WTC11 (cell line): ENCODE measurements around the gene TRIM26. TPM values are rescaled to one million over a fixed set of nuclear protein-coding genes. Genes with fewer than 3 reads are reported as not detected.

ENCODE experiments used
- ATAC-seq: fragments of 200-7000 bp; cut with Tn5 transposase; 2 replicates; pipeline ENCODE4 v1.10.0; 2021; ENCODE audit warnings: mild to moderate bottlenecking, moderate library complexity
- CTCF ChIA-PET: fragments of 300-600 bp; sonication (Branson Sonifier 250); formaldehyde crosslinking; loops from one replicate; lab custom pipeline; 2021; ENCODE audit warnings: antibody characterized with exemption; lab: Charles Lee
- POLR2A ChIA-PET: fragments of 350-600 bp; sonication (Branson Sonifier 250); formaldehyde crosslinking; loops from one replicate; lab custom pipeline; 2021; ENCODE audit warnings: antibody characterized with exemption; lab: Charles Lee
- DNase-seq: peaks from one replicate; pipeline ENCODE4 v3.0.0; 2021; ENCODE audit warnings: low spot score
- H3K27ac Mint-ChIP-seq: 2 replicates; pipeline ENCODE4 v1.8.0; 2021; ENCODE audit warnings: mixed read lengths
- H3K27me3 Mint-ChIP-seq: 2 replicates; pipeline ENCODE4 v1.8.0; 2021; ENCODE audit warnings: low read depth, mild to moderate bottlenecking, moderate library complexity, mixed read lengths
- H3K36me3 Mint-ChIP-seq: 2 replicates; pipeline ENCODE4 v1.8.0; 2021; ENCODE audit warnings: mixed read lengths
- H3K4me1 Mint-ChIP-seq: 2 replicates; pipeline ENCODE4 v1.8.0; 2022; ENCODE audit warnings: mixed read lengths
- H3K4me3 Mint-ChIP-seq: 2 replicates; pipeline ENCODE4 v1.8.0; 2021; ENCODE audit warnings: mild to moderate bottlenecking, moderate library complexity, mixed read lengths
- H3K9me3 Mint-ChIP-seq: 2 replicates; pipeline ENCODE4 v1.8.0; 2021; ENCODE audit warnings: mixed read lengths
- CREM ChIP-seq: sonication (generic); formaldehyde crosslinking; IDR thresholded peaks from 2 replicates; pipeline ENCODE4 v1.8.1; 2022; ENCODE audit warnings: mild to moderate bottlenecking, missing genetic modification reagents, moderate library complexity
- ETV6 ChIP-seq: sonication (generic); formaldehyde crosslinking; IDR thresholded peaks from 2 replicates; pipeline ENCODE4 v1.8.1; 2022; ENCODE audit warnings: mild to moderate bottlenecking, missing genetic modification reagents
- IRF2 ChIP-seq: sonication (generic); formaldehyde crosslinking; IDR thresholded peaks from 2 replicates; pipeline ENCODE4 v1.8.0; 2022; ENCODE audit warnings: low read depth, missing genetic modification reagents, borderline replicate concordance
- JUN ChIP-seq: sonication (generic); formaldehyde crosslinking; IDR thresholded peaks from 2 replicates; pipeline ENCODE4 v1.8.0; 2023; ENCODE audit warnings: mild to moderate bottlenecking, missing genetic modification reagents
- NFYB ChIP-seq: sonication (generic); formaldehyde crosslinking; conservative IDR thresholded peaks from 2 replicates; pipeline ENCODE4 v1.8.0; 2022; ENCODE audit warnings: low read depth, missing genetic modification reagents
- NR1H2 ChIP-seq: sonication (generic); formaldehyde crosslinking; IDR thresholded peaks from 2 replicates; pipeline ENCODE4 v1.9.0; 2021; ENCODE audit warnings: mild to moderate bottlenecking, moderate library complexity, missing genetic modification reagents
- SMAD3 ChIP-seq: sonication (generic); formaldehyde crosslinking; IDR thresholded peaks from 2 replicates; pipeline ENCODE4 v1.8.0; 2022; ENCODE audit warnings: missing genetic modification reagents, mild to moderate bottlenecking, borderline replicate concordance
- TCF7 ChIP-seq: sonication (generic); formaldehyde crosslinking; IDR thresholded peaks from 2 replicates; pipeline ENCODE4 v1.8.0; 2022; ENCODE audit warnings: mild to moderate bottlenecking, low read depth, missing genetic modification reagents, moderate library complexity
- ZBTB21 ChIP-seq: sonication (generic); formaldehyde crosslinking; IDR thresholded peaks from 2 replicates; pipeline ENCODE4 v1.8.1; 2023; ENCODE audit warnings: mild to moderate bottlenecking, missing genetic modification reagents, borderline replicate concordance
- ZNF121 ChIP-seq: sonication (generic); formaldehyde crosslinking; IDR thresholded peaks from 2 replicates; pipeline ENCODE4 v1.8.0; 2023; ENCODE audit warnings: missing genetic modification reagents
- ZNF317 ChIP-seq: sonication (generic); formaldehyde crosslinking; IDR thresholded peaks from 2 replicates; pipeline ENCODE4 v1.8.1; 2023; ENCODE audit warnings: low read depth, mild to moderate bottlenecking, moderate library complexity, missing genetic modification reagents, borderline replicate concordance
- ZNF423 ChIP-seq: fragments of 250-450 bp; sonication (Bioruptor Pico); IDR thresholded peaks from 2 replicates; pipeline ENCODE4 v2.1.2; 2022; ENCODE audit warnings: mild to moderate bottlenecking, moderate library complexity
- ZNF671 ChIP-seq: fragments of 250-450 bp; sonication (Bioruptor Pico); IDR thresholded peaks from 2 replicates; pipeline ENCODE4 v1.8.0; 2021; ENCODE audit warnings: mild to moderate bottlenecking
- total RNA-seq: library from RNA; stranded (reverse); gene quantifications from 3 replicates; pipeline ENCODE4 v1.2.3, GENCODE V29; 2021
- TF ChIP-seq, protein P1 (sequence below): fragments of 250-450 bp; sonication (Bioruptor Pico); IDR thresholded peaks from 2 replicates; pipeline ENCODE4 v1.9.0; 2021; ENCODE audit warnings: mild to moderate bottlenecking
- TF ChIP-seq, protein P2 (sequence below): sonication (generic); formaldehyde crosslinking; conservative IDR thresholded peaks from 2 replicates; pipeline ENCODE4 v1.8.1; 2022; ENCODE audit warnings: mild to moderate bottlenecking, missing genetic modification reagents
- TF ChIP-seq, protein P3 (sequence below): fragments of 250-450 bp; sonication (Bioruptor Pico); IDR thresholded peaks from 2 replicates; pipeline ENCODE4 v1.8.0; 2021; ENCODE audit warnings: mild to moderate bottlenecking
- TF ChIP-seq, protein P4 (sequence below): sonication (generic); formaldehyde crosslinking; IDR thresholded peaks from 2 replicates; pipeline ENCODE4 v1.8.0; 2022; ENCODE audit warnings: mild to moderate bottlenecking, missing genetic modification reagents
- TF ChIP-seq, protein P5 (sequence below): sonication (generic); formaldehyde crosslinking; IDR thresholded peaks from 2 replicates; pipeline ENCODE4 v1.8.1; 2022; ENCODE audit warnings: low read depth, mild to moderate bottlenecking, moderate library complexity, missing genetic modification reagents, borderline replicate concordance
- TF ChIP-seq, protein P6 (sequence below): sonication (generic); formaldehyde crosslinking; IDR thresholded peaks from 2 replicates; pipeline ENCODE4 v1.8.0; 2023; ENCODE audit warnings: missing genetic modification reagents
- TF ChIP-seq, protein P7 (sequence below): sonication (generic); formaldehyde crosslinking; IDR thresholded peaks from 2 replicates; pipeline ENCODE4 v1.8.1; 2023; ENCODE audit warnings: mild to moderate bottlenecking, missing genetic modification reagents

TRIM26 gene
- total RNA-seq, 1 experiment from 2014 or later, result 27.7 TPM

DNA sequence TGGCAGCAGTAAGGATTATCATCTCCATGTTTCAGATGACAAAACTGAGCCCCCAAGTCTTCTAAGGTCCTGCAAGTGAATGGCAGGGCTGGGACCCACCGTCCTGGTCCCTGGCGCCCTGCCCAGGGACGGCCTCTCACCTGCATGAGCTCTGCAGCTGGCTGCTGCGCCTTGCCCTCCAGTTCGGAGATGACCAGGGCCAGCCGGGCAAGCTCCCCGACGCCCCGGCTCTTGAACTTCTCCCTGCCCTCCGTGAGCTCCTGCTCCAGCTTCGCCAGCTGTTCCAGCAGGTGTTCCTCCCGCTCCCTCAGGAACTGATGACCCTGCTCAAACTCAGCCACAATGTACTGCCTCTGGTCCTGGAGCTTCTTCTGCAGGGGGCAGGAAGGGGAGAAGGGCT lies 16.8 kb downstream of the TRIM26 start:
- peaks cover 12% of the 10 kb centered on the region for H3K4me1 Mint-ChIP-seq
- ChIA-PET POLR2A (no interaction called here), CTCF (interaction anchor here (0.7 to 1.1 kb wide), 2 partner anchors 22 to 94 kb away, joined by 3 to 4 read pairs; no protein-coding TSS in a partner anchor)
- DNase-seq, result no peak
- H3K36me3 Mint-ChIP-seq, result peaks cover 45% of the 10 kb centered on the region
- no peaks in the 10 kb centered on the region for H3K9me3 Mint-ChIP-seq
- no peaks in the 10 kb centered on the region for H3K27me3 Mint-ChIP-seq
- TF ChIP-seq ZBTB21 (no peak), NR1H2 (CRISPR knock-in tag) (no peak)
- no peak overlapping the region for H3K27ac Mint-ChIP-seq
- H3K4me3 Mint-ChIP-seq, result no peak overlapping the region
- ATAC-seq, result no peak

DNA sequence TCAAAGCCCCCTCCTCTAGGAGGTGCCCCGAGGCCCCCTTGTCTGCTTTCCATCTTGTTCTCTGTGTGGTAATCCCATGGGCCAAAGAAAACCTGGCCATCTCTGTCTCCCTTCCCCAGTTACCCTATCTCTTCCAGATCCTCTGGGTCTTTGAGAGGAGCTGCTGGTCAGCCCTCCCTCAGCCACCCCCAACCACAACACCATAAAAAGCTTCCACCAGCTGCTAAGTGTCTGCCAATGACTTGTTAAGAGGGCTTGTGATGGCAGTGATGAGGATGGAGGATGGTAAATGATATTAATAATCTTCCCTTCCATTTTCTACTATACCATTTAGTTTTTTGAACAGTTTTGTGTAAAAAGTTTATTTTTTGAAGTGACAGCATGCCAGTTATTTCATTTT lies 17.3 kb downstream of the TRIM26 start:
- ATAC-seq (no peak), DNase-seq (no peak)
- ChIA-PET POLR2A (no interaction called here), CTCF (interaction anchor here (0.7 to 1.4 kb wide), 2 partner anchors 23 to 25 kb away, joined by 3 to 4 read pairs; no protein-coding TSS in a partner anchor)
- Mint-ChIP-seq H3K27ac (no peak overlapping the region), H3K27me3 (no peaks in the 10 kb centered on the region), H3K9me3 (no peaks in the 10 kb centered on the region), H3K4me3 (no peak overlapping the region), H3K36me3 (peaks cover 44% of the 10 kb centered on the region), H3K4me1 (peaks cover 8% of the 10 kb centered on the region)
- no peak for TF ChIP-seq ZNF121 (CRISPR knock-in tag)
- no peak for TF ChIP-seq ZNF317
- TF ChIP-seq, protein P1, sequence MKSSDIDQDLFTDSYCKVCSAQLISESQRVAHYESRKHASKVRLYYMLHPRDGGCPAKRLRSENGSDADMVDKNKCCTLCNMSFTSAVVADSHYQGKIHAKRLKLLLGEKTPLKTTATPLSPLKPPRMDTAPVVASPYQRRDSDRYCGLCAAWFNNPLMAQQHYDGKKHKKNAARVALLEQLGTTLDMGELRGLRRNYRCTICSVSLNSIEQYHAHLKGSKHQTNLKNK, result no peak
- TF ChIP-seq, protein P2, sequence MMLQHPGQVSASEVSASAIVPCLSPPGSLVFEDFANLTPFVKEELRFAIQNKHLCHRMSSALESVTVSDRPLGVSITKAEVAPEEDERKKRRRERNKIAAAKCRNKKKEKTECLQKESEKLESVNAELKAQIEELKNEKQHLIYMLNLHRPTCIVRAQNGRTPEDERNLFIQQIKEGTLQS (CRISPR knock-in tag), result no peak
- TF ChIP-seq, protein P3, sequence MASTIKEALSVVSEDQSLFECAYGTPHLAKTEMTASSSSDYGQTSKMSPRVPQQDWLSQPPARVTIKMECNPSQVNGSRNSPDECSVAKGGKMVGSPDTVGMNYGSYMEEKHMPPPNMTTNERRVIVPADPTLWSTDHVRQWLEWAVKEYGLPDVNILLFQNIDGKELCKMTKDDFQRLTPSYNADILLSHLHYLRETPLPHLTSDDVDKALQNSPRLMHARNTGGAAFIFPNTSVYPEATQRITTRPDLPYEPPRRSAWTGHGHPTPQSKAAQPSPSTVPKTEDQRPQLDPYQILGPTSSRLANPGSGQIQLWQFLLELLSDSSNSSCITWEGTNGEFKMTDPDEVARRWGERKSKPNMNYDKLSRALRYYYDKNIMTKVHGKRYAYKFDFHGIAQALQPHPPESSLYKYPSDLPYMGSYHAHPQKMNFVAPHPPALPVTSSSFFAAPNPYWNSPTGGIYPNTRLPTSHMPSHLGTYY (CRISPR knock-in tag), result no peak

DNA sequence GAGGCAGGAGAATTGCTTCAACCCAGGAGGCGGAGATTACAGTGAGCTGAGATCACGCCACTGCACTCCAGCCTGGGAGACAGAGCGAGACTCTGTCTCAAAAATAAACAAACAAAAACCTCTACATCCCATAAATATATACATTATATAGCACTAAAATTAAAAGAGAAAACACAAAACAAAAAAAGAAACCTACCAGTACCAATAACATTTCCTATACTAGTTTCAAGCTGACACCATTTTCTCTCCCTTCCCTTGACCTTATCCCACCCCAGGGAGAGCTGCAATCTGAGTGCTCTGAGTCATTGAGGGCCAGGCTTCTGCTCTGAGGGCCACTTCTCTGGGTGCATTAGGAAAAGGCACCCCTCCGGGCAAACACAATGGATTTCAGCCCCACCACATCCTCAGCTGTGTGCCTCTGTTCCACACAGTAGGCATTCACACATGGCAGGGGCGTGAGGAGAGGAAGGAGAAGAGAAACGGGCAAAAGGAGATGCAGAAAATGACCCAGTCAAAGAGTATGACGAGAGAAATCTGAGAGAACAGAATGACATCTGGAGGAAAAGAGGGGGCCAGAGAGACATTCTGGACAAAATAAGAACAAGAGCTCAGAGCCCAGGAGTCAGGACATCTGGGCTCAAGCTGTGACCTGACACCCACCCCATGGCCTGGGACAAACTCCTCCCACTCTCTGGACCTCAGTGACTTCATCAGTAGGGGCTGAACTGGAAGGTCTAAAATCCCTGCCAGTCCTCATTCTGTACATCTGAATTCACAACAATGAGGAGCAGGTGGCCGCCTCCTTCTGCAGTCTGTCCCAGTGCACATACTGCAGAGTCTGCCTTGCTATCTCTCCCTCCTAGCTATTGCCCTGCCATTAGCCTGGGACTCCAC lies 18.2 kb downstream of the TRIM26 start:
- H3K9me3 Mint-ChIP-seq, result no peaks in the 10 kb centered on the region
- POLR2A ChIA-PET, result no interaction called here
- no peak for TF ChIP-seq NFYB (CRISPR knock-in tag)
- TF ChIP-seq, protein P2 (CRISPR knock-in tag), result no peak
- TF ChIP-seq, protein P4, sequence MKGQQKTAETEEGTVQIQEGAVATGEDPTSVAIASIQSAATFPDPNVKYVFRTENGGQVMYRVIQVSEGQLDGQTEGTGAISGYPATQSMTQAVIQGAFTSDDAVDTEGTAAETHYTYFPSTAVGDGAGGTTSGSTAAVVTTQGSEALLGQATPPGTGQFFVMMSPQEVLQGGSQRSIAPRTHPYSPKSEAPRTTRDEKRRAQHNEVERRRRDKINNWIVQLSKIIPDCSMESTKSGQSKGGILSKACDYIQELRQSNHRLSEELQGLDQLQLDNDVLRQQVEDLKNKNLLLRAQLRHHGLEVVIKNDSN, result no peak
- no peak for TF ChIP-seq TCF7 (CRISPR knock-in tag)
- TF ChIP-seq SMAD3, result no peak
- no peak for TF ChIP-seq ETV6 (CRISPR knock-in tag)
- TF ChIP-seq CREM (CRISPR knock-in tag), result no peak
- no peak for TF ChIP-seq JUN
- TF ChIP-seq, protein P5, sequence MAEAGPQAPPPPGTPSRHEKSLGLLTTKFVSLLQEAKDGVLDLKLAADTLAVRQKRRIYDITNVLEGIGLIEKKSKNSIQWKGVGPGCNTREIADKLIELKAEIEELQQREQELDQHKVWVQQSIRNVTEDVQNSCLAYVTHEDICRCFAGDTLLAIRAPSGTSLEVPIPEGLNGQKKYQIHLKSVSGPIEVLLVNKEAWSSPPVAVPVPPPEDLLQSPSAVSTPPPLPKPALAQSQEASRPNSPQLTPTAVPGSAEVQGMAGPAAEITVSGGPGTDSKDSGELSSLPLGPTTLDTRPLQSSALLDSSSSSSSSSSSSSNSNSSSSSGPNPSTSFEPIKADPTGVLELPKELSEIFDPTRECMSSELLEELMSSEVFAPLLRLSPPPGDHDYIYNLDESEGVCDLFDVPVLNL (CRISPR knock-in tag), result no peak
- TF ChIP-seq, protein P6, sequence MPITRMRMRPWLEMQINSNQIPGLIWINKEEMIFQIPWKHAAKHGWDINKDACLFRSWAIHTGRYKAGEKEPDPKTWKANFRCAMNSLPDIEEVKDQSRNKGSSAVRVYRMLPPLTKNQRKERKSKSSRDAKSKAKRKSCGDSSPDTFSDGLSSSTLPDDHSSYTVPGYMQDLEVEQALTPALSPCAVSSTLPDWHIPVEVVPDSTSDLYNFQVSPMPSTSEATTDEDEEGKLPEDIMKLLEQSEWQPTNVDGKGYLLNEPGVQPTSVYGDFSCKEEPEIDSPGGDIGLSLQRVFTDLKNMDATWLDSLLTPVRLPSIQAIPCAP (CRISPR knock-in tag), result no peak
- TF ChIP-seq, protein P7, sequence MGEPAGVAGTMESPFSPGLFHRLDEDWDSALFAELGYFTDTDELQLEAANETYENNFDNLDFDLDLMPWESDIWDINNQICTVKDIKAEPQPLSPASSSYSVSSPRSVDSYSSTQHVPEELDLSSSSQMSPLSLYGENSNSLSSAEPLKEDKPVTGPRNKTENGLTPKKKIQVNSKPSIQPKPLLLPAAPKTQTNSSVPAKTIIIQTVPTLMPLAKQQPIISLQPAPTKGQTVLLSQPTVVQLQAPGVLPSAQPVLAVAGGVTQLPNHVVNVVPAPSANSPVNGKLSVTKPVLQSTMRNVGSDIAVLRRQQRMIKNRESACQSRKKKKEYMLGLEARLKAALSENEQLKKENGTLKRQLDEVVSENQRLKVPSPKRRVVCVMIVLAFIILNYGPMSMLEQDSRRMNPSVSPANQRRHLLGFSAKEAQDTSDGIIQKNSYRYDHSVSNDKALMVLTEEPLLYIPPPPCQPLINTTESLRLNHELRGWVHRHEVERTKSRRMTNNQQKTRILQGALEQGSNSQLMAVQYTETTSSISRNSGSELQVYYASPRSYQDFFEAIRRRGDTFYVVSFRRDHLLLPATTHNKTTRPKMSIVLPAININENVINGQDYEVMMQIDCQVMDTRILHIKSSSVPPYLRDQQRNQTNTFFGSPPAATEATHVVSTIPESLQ (CRISPR knock-in tag), result no peak
- TF ChIP-seq ZNF423, result no peak
- TF ChIP-seq IRF2 (CRISPR knock-in tag), result no peak
- no peak for TF ChIP-seq ZNF671 (CRISPR knock-in tag)

More for the DNA sequence above, 18.2 kb downstream of the TRIM26 start:
- H3K27ac Mint-ChIP-seq, result no peak overlapping the region
- CTCF ChIA-PET, result interaction anchor here (1.1 to 1.4 kb wide), 2 partner anchors 24 to 64 kb away, joined by 4 to 5 read pairs; no protein-coding TSS in a partner anchor
- H3K4me1 Mint-ChIP-seq, result 0 out of 2 replicates have a peak, but pooled peaks cover under 1% of the 10 kb centered on the region
- ATAC-seq (no peak), DNase-seq (no peak)
- no peak overlapping the region for H3K4me3 Mint-ChIP-seq
- peaks cover 44% of the 10 kb centered on the region for H3K36me3 Mint-ChIP-seq
- H3K27me3 Mint-ChIP-seq, result no peaks in the 10 kb centered on the region
